HEK293T (cell line): ENCODE data around the gene VPS26A.
A peak's percentile ranks its signal among the peaks of the same experiment; 100 is the strongest.

ENCODE experiments used
- CTCF ChIA-PET: fragments of 350-600 bp; formaldehyde crosslinking; extraction: SDS; loops from one replicate; lab custom pipeline; 2021; ENCODE audit warnings: antibody characterized with exemption, inconsistent platforms; lab: Yijun Ruan, JAX
- POLR2A ChIA-PET: fragments of 350-600 bp; formaldehyde crosslinking; extraction: SDS; loops from one replicate; lab custom pipeline; 2020; ENCODE audit warnings: antibody characterized with exemption, inconsistent platforms; lab: Yijun Ruan, JAX
- DNase-seq: peaks from one replicate; pipeline ENCODE4 v3.0.0; 2012; ENCODE audit warnings: mixed read lengths; ENCODE audit errors: extremely low spot score
- ARNT ChIP-seq: fragments of 450-650 bp; IDR thresholded peaks from 2 replicates; pipeline ENCODE4 v1.6.1; 2017; ENCODE audit warnings: mild to moderate bottlenecking
- BHLHE40 ChIP-seq: fragments of 450-650 bp; IDR thresholded peaks from 2 replicates; pipeline ENCODE4 v1.6.1; 2016; ENCODE audit warnings: mild to moderate bottlenecking, moderate library complexity, borderline replicate concordance
- CTBP1 ChIP-seq: fragments of 450-650 bp; IDR thresholded peaks from 2 replicates; pipeline ENCODE4 v1.6.1; 2016; ENCODE audit warnings: borderline replicate concordance
- ELF4 ChIP-seq: fragments of 450-650 bp; IDR thresholded peaks from 2 replicates; pipeline ENCODE4 v1.6.1; 2017; ENCODE audit warnings: antibody characterized with exemption
- FOXA1 ChIP-seq: fragments of 450-650 bp; IDR thresholded peaks from 2 replicates; pipeline ENCODE4 v1.6.1; 2016; ENCODE audit warnings: mild to moderate bottlenecking
- FOXK2 ChIP-seq: fragments of 450-650 bp; IDR thresholded peaks from 2 replicates; pipeline ENCODE4 v1.6.1; 2016; ENCODE audit warnings: mild to moderate bottlenecking
- FOXM1 ChIP-seq: fragments of 450-650 bp; IDR thresholded peaks from 2 replicates; pipeline ENCODE4 v1.6.1; 2017; ENCODE audit warnings: mild to moderate bottlenecking, borderline replicate concordance
- HDGF ChIP-seq: fragments of 450-650 bp; IDR thresholded peaks from 2 replicates; pipeline ENCODE4 v1.6.1; 2017; ENCODE audit warnings: antibody characterized with exemption, borderline replicate concordance
- L3MBTL2 ChIP-seq: fragments of 450-650 bp; conservative IDR thresholded peaks from 2 replicates; pipeline ENCODE4 v1.6.1; 2016; ENCODE audit warnings: mild to moderate bottlenecking
- LEF1 ChIP-seq: fragments of 450-650 bp; IDR thresholded peaks from 2 replicates; pipeline ENCODE4 v1.6.1; 2017; ENCODE audit warnings: mild to moderate bottlenecking, borderline replicate concordance
- NFRKB ChIP-seq: fragments of 450-650 bp; IDR thresholded peaks from 2 replicates; pipeline ENCODE4 v1.6.1; 2016; ENCODE audit warnings: mild to moderate bottlenecking, moderate library complexity
- SP1 ChIP-seq: fragments of 450-650 bp; IDR thresholded peaks from 2 replicates; pipeline ENCODE4 v1.6.1; 2017
- SUZ12 ChIP-seq: fragments of 450-650 bp; IDR thresholded peaks from 2 replicates; pipeline ENCODE4 v1.6.1; 2016; ENCODE audit warnings: mild to moderate bottlenecking
- TARDBP ChIP-seq: fragments of 450-650 bp; IDR thresholded peaks from 2 replicates; pipeline ENCODE4 v1.6.1; 2016
- ZNF384 ChIP-seq: fragments of 450-650 bp; IDR thresholded peaks from 2 replicates; pipeline ENCODE4 v1.6.1; 2016
- TF ChIP-seq, protein P1 (sequence below): fragments of 450-650 bp; IDR thresholded peaks from 2 replicates; pipeline ENCODE4 v1.6.1; 2016

The VPS26A gene

GRCh38 chr10:69107699-69108098, 16.3 kb upstream of the VPS26A start:
- CTCF ChIA-PET, result interaction anchor here (0.6 kb wide), 1 partner anchor 13 kb away, joined by 3 read pairs; no protein-coding TSS in a partner anchor
- POLR2A ChIA-PET, result no interaction called here
- TF ChIP-seq L3MBTL2 (no peak), ZNF384 (no peak), ARNT (no peak), CTBP1 (no peak), BHLHE40 (no peak), FOXK2 (no peak), ELF4 (no peak), HDGF (no peak), LEF1 (no peak), SUZ12 (no peak), SP1 (no peak), FOXA1 (no peak), TARDBP (no peak), NFRKB (no peak)
- TF ChIP-seq, protein P1, sequence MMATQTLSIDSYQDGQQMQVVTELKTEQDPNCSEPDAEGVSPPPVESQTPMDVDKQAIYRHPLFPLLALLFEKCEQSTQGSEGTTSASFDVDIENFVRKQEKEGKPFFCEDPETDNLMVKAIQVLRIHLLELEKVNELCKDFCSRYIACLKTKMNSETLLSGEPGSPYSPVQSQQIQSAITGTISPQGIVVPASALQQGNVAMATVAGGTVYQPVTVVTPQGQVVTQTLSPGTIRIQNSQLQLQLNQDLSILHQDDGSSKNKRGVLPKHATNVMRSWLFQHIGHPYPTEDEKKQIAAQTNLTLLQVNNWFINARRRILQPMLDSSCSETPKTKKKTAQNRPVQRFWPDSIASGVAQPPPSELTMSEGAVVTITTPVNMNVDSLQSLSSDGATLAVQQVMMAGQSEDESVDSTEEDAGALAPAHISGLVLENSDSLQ, result no peak
- no peak for DNase-seq

DNA sequence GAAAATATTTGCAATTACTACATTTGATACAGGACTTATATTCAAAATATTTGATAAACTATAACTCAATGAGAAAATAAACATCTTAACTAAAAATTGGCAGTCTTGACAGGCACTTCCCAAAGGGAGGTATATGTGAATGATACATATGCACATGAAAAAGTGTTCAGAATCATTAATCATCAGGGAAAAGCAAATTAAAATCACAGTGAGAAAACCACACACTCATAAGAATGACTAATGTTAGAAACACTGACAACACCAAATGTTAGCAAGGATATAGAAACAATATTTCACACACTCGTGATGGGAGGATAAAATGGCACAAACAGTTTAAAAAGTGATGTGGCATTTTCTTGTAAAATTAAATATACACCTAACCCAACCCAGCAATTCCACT, 4.1 kb upstream of the VPS26A start:
- ChIA-PET CTCF (no interaction called here), POLR2A (no interaction called here)
- DNase-seq, result no peak
- no peak for TF ChIP-seq CTBP1
- TF ChIP-seq FOXM1, result no peak
- TF ChIP-seq ELF4, result no peak
- TF ChIP-seq LEF1, result no peak
- no peak for TF ChIP-seq ARNT
- TF ChIP-seq BHLHE40, result no peak
- TF ChIP-seq, protein P1, result no peak
- no peak for TF ChIP-seq SP1
- no peak for TF ChIP-seq L3MBTL2
- no peak for TF ChIP-seq ZNF384
- TF ChIP-seq FOXA1, result no peak
- TF ChIP-seq HDGF, result no peak
- TF ChIP-seq FOXK2, result no peak
- no peak for TF ChIP-seq SUZ12
- TF ChIP-seq NFRKB, result no peak
- no peak for TF ChIP-seq TARDBP

- TF ChIP-seq HDGF (no peak), SUZ12 (no peak), CTBP1 (no peak), BHLHE40 (no peak), ARNT (no peak), FOXM1 (no peak), TARDBP (no peak), ZNF384 (no peak), SP1 (no peak), NFRKB (no peak), L3MBTL2 (no peak)
- TF ChIP-seq, protein P1, result no peak
- DNase-seq, result peak; percentile 52
- CTCF ChIA-PET, result no interaction called here
- POLR2A ChIA-PET, result interaction anchor here (0.7 to 1.0 kb wide), 2 partner anchors 9 to 97 kb away, joined by 3 read pairs; partner anchors contain the start of gene HKDC1
Measured at GRCh38 chr10:69123306-69123746, 652 bp upstream of the VPS26A start.

DNA sequence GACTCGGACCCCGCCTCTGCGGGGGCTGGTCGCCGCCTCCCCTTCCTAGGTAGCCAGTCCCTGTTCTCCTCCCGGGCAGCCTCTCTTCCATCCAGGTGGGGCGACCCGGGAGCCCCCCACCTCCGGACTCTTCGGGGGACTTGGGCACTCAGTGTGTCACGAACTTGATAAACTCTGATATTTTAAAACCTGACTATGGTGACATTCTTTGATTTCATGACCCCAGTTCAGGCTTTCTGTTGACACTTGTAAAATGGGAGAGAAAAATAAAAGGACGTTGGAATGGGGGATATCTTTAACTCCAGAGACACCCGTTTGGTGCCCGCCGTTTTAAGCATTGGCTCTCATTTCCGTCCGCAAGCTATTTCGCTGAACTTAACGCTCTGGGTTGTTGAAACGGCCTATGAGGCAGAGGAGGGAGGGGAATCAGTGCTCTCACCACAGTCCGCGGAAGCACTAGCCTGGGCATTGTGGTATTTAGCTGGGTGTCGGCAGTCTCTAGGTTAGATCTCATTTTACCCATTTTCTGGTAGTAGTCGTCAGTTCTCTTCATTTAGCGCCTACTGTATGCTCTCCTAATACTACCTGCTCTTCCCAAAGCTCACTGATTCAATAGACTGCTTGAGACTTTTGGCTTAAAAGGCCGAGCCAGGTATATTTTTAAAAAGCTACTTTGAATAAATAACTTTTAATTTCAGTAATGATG, 738 bp downstream of the VPS26A start:
- ChIA-PET CTCF (interaction anchor here (0.7 to 0.8 kb wide), 3 partner anchors 15 to 25 kb away, joined by 3 read pairs; no protein-coding TSS in a partner anchor), POLR2A (interaction anchor here (0.7 to 1.3 kb wide), 4 partner anchors 11 to 169 kb away, joined by 3 to 5 read pairs (median 3); partner anchors contain the start of gene DDX21)
- peak; percentile 25 for DNase-seq
- no peak for TF ChIP-seq FOXA1
- no peak for TF ChIP-seq TARDBP
- TF ChIP-seq ARNT, result no peak
- TF ChIP-seq FOXK2, result no peak
- TF ChIP-seq, protein P1, result no peak
- TF ChIP-seq ELF4, result no peak
- no peak for TF ChIP-seq SP1
- no peak for TF ChIP-seq NFRKB
- TF ChIP-seq HDGF, result no peak
- no peak for TF ChIP-seq CTBP1
- no peak for TF ChIP-seq BHLHE40

GRCh38 chr10:69125554-69125953, 1.6 kb downstream of the VPS26A start:
- TF ChIP-seq ARNT (no peak), ZNF384 (no peak), CTBP1 (no peak), TARDBP (no peak), HDGF (no peak), FOXM1 (no peak), BHLHE40 (no peak), L3MBTL2 (no peak), SP1 (no peak), FOXK2 (no peak), NFRKB (no peak), LEF1 (no peak), FOXA1 (no peak), ELF4 (no peak), SUZ12 (no peak)
- TF ChIP-seq, protein P1, result no peak
- POLR2A ChIA-PET, result interaction anchor here (0.7 to 1.3 kb wide), 2 partner anchors 136 to 170 kb away, joined by 3 to 5 read pairs; partner anchors contain the start of gene DDX21
- CTCF ChIA-PET, result interaction anchor here (0.7 kb wide), 2 partner anchors 16 to 24 kb away, joined by 3 read pairs; no protein-coding TSS in a partner anchor
- DNase-seq, result no peak
